Naive thymus-derived CD8-positive, alpha-beta T cell (primary cell): ENCODE results near the gene ADSS1. TPM values are rescaled to one million over a fixed set of nuclear protein-coding genes. Genes with fewer than 3 reads are reported as not detected.

Experiments used
- ATAC-seq, 2 donors: fragments of 150-1000 bp; cut with Tn5 transposase in 1 of 2; sonication (Bioruptor Pico), chemical (Tn5 transposase) in 1 of 2; 1 replicate in 1 of 2; 2 replicates in 1 of 2; pipeline ENCODE4 v1.10.0; 2021; ENCODE audit warnings: mild to moderate bottlenecking in 2 of 2, moderate library complexity in 2 of 2
- POLR2A ChIA-PET: fragments of 350-600 bp; sonication (Branson Sonifier 250); formaldehyde crosslinking; loops from one replicate; lab custom pipeline; 2021; ENCODE audit warnings: antibody characterized with exemption; lab: Charles Lee
- DNase-seq, 10 donors: peaks; one replicate each; pipeline versions ENCODE4 v3.0.0 to v3.0.0-alpha.2; 2020 to 2022
- H3K27ac Mint-ChIP-seq, 10 donors: one replicate each; pipeline ENCODE4 v1.8.0; 2020 to 2022; ENCODE audit warnings: mild to moderate bottlenecking in 10 of 10, mixed read lengths in 10 of 10, moderate library complexity in 4 of 10, inconsistent platforms in 1 of 10
- H3K27me3 Mint-ChIP-seq, 5 donors: one replicate each; pipeline ENCODE4 v1.8.0; 2021 to 2022; ENCODE audit warnings: mixed read lengths in 5 of 5
- H3K36me3 Mint-ChIP-seq, 3 donors: one replicate each; pipeline ENCODE4 v1.8.0; 2020 to 2022; ENCODE audit warnings: mixed read lengths in 3 of 3, mild to moderate bottlenecking in 2 of 3, inconsistent platforms in 1 of 3
- H3K4me1 Mint-ChIP-seq, 4 donors: one replicate each; pipeline ENCODE4 v1.8.0; 2021 to 2022; ENCODE audit warnings: mixed read lengths in 4 of 4
- H3K4me3 Mint-ChIP-seq, 10 donors: one replicate each; pipeline ENCODE4 v1.8.0; 2020 to 2022; ENCODE audit warnings: mild to moderate bottlenecking in 10 of 10, mixed read lengths in 10 of 10, moderate library complexity in 6 of 10, inconsistent platforms in 1 of 10
- H3K9me3 Mint-ChIP-seq, 9 donors: one replicate each; pipeline ENCODE4 v1.8.0; 2020 to 2022; ENCODE audit warnings: mixed read lengths in 9 of 9, mild to moderate bottlenecking in 3 of 9, inconsistent platforms in 1 of 9, moderate library complexity in 1 of 9
- polyA plus RNA-seq, 3 donors: library from polyadenylated mRNA; unstranded; fragments of 300-500 nt; fragmentation: Illumina TruSeq; gene quantifications; one replicate each; pipeline ENCODE4 v1.2.3, GENCODE V29; 2021
- total RNA-seq, 8 experiments: library from RNA in 2 of 8; stranded (reverse) in 2 of 8; gene quantifications; one replicate each; pipeline ENCODE4 v1.2.3 and lab custom pipeline; 2021 to 2026

ADSS1 gene
- total and polyA plus RNA-seq, 5 experiments from 2014 or later: 0.61 to 5.5 (median 3.1) TPM

DNA sequence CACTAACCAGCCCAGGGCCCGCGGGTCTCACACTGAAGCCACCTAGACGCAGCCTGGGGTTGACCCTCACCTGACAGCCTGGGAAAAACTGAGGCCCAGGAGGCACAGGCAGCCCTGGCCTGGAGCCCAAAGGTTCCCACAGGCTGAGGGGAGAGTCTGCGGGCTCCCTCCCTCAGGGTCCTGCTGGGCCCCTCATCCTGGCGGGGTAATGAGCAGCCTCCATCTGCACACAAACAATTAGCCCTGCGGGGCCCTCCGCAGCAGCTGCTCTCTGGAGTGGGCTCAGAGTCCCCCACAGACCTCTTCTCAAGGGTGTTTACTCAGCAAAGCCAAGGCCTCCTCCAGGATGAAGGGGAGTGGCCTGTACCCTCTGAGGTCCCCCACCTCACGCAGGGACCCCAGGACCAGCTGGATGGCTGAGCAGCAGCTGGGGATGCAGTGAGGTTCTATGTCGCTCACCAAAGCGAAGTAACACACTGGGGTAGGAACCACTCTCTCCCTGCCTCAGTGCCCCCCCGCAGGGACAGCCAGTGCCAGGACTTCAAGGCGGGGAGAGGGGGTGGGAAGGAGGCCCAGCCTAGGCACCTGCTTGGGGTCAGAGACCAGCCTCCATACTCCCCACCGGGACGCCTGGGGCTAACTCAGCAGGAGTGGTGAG, 64.3 kb downstream of the ADSS1 start:
- peak overlapping the region in 5 of 10 donors; percentile 18 to 50 (median 37) for H3K27ac Mint-ChIP-seq
- DNase-seq (peak in 1 of 10 donors; percentile 4), ATAC-seq (no peak)
- H3K9me3 Mint-ChIP-seq: no peaks in the 10 kb centered on the region
- H3K4me1 Mint-ChIP-seq: peaks cover 8 to 45% (median 41%) of the 10 kb centered on the region in 4 donors
- no peaks in the 10 kb centered on the region for H3K27me3 Mint-ChIP-seq
- H3K4me3 Mint-ChIP-seq: peak overlapping the region in 2 of 10 donors; percentile 47 to 49
- POLR2A ChIA-PET: interaction anchor here (1.4 kb wide), 1 partner anchor 12 kb away, joined by 6 read pairs; the partner anchor contains the start of gene ZBTB42
- H3K36me3 Mint-ChIP-seq: peaks cover 0 to 3% (median 0%) of the 10 kb centered on the region in 3 donors

DNA sequence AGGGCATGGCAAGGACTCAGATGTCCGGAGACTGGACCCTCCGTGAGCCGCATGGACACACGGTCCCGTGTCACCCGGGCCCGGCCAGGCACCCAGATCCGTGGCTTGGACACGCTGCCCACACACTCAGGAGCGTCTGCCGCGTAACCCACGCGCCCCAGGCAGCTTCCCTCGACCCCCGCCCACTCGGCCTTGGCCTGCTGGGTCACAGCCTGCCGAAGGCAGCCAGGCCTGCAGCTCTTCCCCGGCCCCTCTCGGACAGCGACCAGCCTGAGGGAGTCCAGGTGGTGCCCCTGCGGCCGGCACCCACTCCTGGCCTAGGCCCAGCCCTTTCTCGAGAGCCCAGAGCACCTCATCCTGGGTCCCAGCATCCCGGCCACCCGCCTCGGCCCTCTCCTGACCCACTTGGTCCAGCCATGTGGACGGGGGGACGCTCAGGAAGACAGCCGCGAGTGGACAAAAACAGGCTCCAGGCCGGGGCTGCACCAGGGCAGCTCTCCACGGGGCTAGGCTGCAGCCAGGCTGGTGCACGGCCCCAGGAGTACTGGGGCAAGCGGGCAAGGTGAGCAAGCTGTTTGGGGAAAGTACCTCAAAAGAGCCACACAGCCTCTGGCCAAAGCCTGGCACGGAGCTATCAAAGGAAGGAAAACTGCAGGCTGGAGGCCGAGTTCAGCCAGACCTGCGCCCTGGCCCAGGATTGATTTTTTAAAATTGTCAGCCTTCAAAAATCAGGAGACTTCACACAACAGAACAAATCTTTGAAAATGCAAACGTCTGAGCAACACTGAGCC, 65.0 kb downstream of the ADSS1 start:
- H3K36me3 Mint-ChIP-seq: peaks cover 0 to 3% (median 0%) of the 10 kb centered on the region in 3 donors
- H3K27ac Mint-ChIP-seq: peak overlapping the region in 2 of 10 donors; percentile 41 to 59
- no peaks in the 10 kb centered on the region for H3K9me3 Mint-ChIP-seq
- POLR2A ChIA-PET: no interaction called here
- peaks cover 13 to 53% (median 49%) of the 10 kb centered on the region in 4 donors for H3K4me1 Mint-ChIP-seq
- ATAC-seq: no peak
- H3K4me3 Mint-ChIP-seq: peak overlapping the region in 1 of 10 donors; percentile 34
- no peaks in the 10 kb centered on the region for H3K27me3 Mint-ChIP-seq
- peak in 1 of 10 donors; percentile 4 for DNase-seq

DNA sequence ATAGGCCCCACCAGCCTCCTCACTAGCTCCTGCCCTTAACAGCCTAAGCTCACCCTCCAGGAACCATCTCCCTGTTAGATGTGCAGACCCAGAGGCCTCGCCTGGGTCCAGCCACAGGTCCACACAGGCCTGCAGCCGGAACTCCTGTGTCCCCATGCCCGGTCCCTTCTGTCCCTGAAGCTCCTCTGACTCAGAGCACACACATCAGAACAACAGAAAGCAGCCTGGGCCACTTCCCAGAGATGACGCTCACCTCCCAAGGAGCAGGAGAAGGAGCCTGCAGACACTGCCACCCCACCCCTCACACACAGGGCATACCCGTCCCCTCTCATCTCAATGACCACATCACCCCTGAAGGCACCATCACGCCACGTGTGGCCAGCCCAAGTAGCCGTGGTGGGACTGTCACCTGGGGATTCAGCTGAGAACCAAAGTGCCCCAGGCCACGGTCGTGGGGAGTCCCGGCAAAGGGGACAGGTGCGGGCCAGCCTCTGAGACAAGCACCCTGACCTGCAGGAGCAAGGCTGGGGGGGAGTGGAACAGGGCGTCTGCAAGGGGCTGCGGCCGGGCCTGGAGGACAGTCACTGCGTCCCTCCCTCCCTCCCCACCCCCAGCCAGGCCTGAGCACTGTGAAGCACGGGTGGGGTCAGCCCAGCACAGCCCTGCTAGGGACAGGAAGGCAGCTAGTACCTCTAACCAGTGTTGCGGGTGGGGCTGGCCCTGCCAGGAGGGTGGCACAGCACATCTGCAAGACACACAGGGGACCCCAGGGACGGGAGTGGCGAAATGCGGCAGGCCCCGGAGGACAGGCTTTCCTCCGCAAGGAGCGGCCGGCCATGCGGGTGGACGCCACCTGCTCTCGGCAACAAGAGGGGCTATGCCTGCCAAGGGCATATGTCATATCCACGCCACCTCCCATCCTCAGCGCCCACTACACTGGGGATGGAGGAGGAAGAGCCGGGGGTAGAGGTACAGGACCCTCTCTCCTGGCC, 66.0 kb downstream of the ADSS1 start:
- POLR2A ChIA-PET: no interaction called here
- peaks cover 0 to 3% (median 0%) of the 10 kb centered on the region in 3 donors for H3K36me3 Mint-ChIP-seq
- peaks cover 16 to 59% (median 55%) of the 10 kb centered on the region in 4 donors for H3K4me1 Mint-ChIP-seq
- ATAC-seq (no peak), DNase-seq (no peak)
- H3K9me3 Mint-ChIP-seq: no peaks in the 10 kb centered on the region
- no peaks in the 10 kb centered on the region for H3K27me3 Mint-ChIP-seq
- peak overlapping the region in 2 of 10 donors; percentile 41 to 59 for H3K27ac Mint-ChIP-seq
- no peak overlapping the region for H3K4me3 Mint-ChIP-seq

DNA sequence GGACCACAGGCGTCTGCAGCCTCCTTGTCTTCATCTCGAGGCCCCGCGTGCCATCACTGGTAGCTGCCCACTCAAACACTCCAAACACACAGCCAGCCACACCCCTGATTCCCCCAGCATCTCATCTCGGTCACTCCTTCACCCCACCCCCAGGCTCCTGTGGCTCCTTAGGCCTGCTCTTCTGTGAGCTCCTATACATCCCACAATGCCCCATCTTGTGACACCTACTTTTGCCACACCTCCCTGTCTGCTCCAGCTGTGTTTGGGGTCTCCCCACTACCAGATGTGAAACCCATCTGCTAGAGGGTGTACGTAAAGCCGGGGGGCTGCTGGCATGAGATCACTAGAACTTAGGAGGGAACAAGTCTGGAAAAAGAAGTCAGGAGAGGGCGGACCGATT, 67.4 kb downstream of the ADSS1 start:
- Mint-ChIP-seq H3K9me3 (no peaks in the 10 kb centered on the region), H3K36me3 (peaks cover 0 to 3% (median 0%) of the 10 kb centered on the region in 3 donors), H3K4me3 (peak overlapping the region in 3 of 10 donors; percentile 27 to 59 (median 50)), H3K27me3 (no peaks in the 10 kb centered on the region), H3K27ac (peak overlapping the region in 3 of 10 donors; percentile 8 to 63 (median 43)), H3K4me1 (peaks cover 17 to 55% (median 50%) of the 10 kb centered on the region in 4 donors)
- POLR2A ChIA-PET: interaction anchor here (0.6 to 1.2 kb wide), 2 partner anchors 9 to 16 kb away, joined by 3 read pairs; partner anchors contain the start of gene ZBTB42
- DNase-seq: no peak
- no peak for ATAC-seq

DNA sequence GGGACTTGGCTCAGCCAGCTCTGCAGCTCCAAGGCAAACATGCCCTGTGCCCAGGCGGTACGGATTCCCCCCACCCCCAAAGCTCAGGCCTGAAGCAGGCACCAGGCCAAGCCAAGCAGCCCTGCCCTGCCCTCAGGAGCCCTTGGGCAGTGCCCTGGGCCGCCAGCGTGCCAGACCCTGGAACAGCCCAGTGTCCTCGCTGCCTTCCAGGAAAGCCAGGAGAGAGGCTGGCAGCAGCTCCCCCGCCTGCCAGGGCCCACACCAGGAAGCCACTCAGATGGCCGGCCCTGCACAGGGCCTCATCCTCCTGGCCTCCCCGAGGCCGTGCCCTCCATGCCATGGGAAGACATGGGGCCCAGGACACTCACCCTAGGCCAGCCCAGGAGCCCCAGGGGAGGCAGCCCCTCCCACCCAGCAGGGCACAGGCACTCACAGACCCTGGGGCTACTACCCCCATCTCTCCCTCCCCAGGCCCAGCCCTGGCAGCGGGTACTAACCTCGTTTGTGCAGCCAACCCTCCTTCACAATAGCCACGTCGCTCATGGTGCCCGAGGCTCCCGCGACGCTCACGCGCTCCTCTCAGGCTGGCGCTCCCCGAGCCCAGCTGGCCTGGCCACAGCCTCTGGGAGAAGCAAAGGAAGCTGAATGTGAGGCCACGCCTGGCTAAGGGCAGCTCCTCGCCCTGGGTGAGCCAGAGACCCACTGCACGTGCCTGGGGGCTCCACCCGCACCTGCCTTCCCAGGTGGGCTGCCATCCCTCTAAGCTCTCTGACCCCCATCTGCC, 68.3 kb downstream of the ADSS1 start:
- Mint-ChIP-seq H3K27ac (peak overlapping the region in 1 of 10 donors; percentile 92), H3K9me3 (no peaks in the 10 kb centered on the region), H3K4me3 (peak overlapping the region in 2 of 10 donors; percentile 41 to 83), H3K4me1 (peaks cover 15 to 56% (median 52%) of the 10 kb centered on the region in 4 donors), H3K36me3 (peaks cover 0 to 3% (median 0%) of the 10 kb centered on the region in 3 donors), H3K27me3 (no peaks in the 10 kb centered on the region)
- DNase-seq (no peak), ATAC-seq (no peak)
- POLR2A ChIA-PET: interaction anchor here (0.6 to 1.2 kb wide), 2 partner anchors 8 to 17 kb away, joined by 3 read pairs; partner anchors contain the start of gene ZBTB42

DNA sequence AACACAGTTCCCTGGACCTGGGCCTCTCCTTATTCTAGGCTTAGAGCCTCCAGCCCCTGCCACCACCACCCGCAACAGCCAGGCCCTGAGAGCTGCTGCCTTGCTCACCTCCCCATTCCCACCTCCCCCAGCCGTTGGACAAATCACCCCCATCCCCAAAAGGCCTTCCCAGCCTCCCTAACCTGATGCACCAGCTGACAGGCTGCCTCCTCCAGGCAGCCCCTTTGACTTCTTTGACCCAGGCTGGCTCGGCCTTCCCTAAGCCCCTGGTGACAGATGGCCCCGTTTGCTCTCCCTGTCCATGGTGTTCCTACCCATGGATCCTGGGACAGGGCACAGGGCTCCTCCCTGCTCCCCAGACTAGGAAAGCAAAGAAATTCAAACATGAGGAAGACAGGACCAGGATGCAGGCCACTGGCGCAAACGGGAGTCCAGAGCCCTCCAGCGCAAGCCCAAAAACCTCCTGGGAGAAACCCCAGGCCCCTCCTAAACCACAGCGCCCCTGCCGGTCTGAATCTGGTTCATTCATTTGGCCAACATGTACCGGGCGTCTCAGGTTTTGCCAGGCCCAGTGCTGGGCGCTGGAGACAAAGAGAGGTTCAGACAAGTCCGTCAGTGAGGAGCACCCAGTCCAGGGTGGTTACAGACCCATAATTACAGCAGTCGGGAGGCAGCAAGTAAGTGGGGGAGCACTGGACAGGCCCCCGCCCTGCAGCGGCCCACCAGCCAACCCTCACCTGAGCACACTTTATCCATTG, 69.1 kb downstream of the ADSS1 start:
- POLR2A ChIA-PET: interaction anchor here (1.7 kb wide), 1 partner anchor 33 kb away, joined by 7 read pairs; no protein-coding TSS in a partner anchor
- H3K27ac Mint-ChIP-seq: peak overlapping the region in 5 of 10 donors; percentile 10 to 92 (median 86)
- no peaks in the 10 kb centered on the region for H3K9me3 Mint-ChIP-seq
- peaks cover 0 to 3% (median 0%) of the 10 kb centered on the region in 3 donors for H3K36me3 Mint-ChIP-seq
- ATAC-seq (no peak), DNase-seq (no peak)
- H3K4me1 Mint-ChIP-seq: peaks cover 14 to 55% (median 48%) of the 10 kb centered on the region in 4 donors
- H3K27me3 Mint-ChIP-seq: no peaks in the 10 kb centered on the region
- H3K4me3 Mint-ChIP-seq: peak overlapping the region; percentile 76 to 93 (median 89)

DNA sequence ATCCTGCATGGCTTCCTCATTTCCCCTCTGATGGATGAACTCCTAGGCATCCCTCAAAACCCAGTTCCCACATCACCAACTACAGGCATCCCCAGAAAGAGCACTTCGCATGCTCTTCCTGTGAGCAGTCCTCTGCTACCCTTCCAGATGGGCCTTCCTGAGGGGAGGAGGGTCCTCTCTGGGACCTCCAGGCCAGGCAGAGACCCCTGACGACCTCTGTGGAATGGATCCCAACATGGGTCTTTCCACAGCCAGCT, 69.6 kb downstream of the ADSS1 start:
- ATAC-seq (no peak), DNase-seq (no peak)
- H3K4me1 Mint-ChIP-seq: peaks cover 14 to 53% (median 46%) of the 10 kb centered on the region in 4 donors
- no peaks in the 10 kb centered on the region for H3K9me3 Mint-ChIP-seq
- POLR2A ChIA-PET: interaction anchor here (1.7 kb wide), 1 partner anchor 32 kb away, joined by 7 read pairs; no protein-coding TSS in a partner anchor
- peaks cover 0 to 3% (median 0%) of the 10 kb centered on the region in 3 donors for H3K36me3 Mint-ChIP-seq
- peak overlapping the region in 9 of 10 donors; percentile 10 to 92 (median 84) for H3K27ac Mint-ChIP-seq
- peak overlapping the region; percentile 76 to 93 (median 89) for H3K4me3 Mint-ChIP-seq
- H3K27me3 Mint-ChIP-seq: no peaks in the 10 kb centered on the region

DNA sequence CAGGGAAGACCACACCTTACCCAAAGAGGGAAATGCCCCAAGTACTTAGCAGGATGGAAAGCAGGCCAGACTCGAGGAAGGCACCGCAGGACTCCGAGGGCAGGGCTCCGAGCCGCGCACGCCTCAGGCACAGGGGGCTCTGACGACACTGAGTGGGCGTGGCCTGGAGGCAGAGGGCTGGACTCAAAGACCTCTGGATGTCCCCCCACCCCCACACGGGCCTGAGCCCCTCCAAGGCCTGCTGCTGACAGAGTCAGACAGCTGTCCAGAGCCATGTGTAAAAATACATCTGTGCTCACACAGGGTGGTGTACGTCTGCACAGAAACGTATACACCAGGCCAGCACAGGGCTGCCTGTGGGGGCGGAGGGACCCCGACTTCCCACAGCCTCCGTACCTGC, 70.1 kb downstream of the ADSS1 start:
- Mint-ChIP-seq H3K27me3 (no peaks in the 10 kb centered on the region), H3K36me3 (peaks cover 0 to 3% (median 0%) of the 10 kb centered on the region in 3 donors), H3K4me1 (peaks cover 14 to 58% (median 50%) of the 10 kb centered on the region in 4 donors), H3K9me3 (no peaks in the 10 kb centered on the region), H3K4me3 (peak overlapping the region; percentile 76 to 93 (median 89)), H3K27ac (peak overlapping the region; percentile 77 to 92 (median 87))
- POLR2A ChIA-PET: interaction anchor here (0.9 to 1.7 kb wide), 4 partner anchors 9 to 41 kb away, joined by 3 to 7 read pairs (median 5); partner anchors contain the start of gene SIVA1
- ATAC-seq (peak; percentile 26 to 43), DNase-seq (peak in 7 of 10 donors; percentile 13 to 47 (median 38))

DNA sequence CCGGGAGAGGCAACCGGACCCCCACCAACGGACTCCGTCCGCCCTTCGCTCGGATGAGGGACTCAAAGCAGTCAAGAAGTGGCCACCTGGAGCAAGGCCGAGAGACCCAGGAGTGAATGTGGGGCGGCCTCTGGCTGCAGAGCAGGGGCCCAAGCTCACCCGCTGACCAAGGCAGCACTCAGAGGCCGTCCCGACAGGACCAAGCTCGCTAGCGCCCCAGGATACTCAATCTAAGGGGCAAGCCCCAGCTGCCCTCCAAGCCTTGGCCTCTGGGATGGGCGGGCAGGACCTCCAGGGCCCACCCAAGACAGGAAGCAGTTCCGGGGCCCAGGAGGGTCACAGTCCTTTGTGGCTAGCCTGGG, 70.6 kb downstream of the ADSS1 start:
- peaks cover 18 to 59% (median 54%) of the 10 kb centered on the region in 4 donors for H3K4me1 Mint-ChIP-seq
- ATAC-seq: peak in 1 of 2 donors; percentile 1

DNA sequence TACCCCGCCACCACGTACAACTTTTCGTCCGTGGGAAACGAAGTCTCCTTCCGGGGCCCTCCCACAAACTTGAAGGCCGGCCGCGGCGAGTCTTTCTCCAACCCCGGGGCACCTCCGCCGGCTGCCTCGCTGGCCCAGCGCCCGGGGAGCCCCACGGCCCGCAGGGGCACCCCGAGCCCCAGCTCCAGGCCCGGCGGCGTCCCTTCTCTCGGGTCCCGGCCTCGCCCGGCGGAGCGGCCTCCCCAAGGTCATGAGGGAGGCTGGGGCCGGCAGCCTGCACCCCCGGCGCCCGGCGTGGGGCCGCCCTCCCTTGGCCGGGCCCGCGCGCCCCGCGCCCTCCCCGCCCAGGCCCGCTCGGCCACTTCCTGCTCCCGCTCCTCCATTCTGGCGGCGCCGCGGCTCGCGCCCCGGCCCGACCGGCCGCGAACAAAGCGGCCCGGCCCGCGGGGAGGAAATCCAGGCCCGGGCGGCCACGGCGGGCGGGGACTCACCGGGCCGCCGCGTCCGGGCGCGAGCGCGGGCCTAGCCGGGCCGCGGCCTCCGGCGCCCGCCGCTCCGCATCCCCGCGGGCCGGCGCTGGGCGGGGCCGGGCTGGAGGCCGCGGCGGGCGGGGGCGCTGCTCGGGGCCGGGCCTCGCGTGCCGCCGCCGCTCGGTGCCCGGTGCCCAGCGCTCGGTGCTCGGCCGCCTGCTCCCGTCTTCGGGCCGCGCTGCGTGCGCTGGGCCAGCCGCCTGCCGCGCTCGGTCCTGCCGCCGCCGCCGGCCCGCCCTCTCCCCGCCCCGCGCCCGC, 71.2 kb downstream of the ADSS1 start, which contains the start of gene AKT1:
Gene AKT1 (minus strand): TSS at position 756 of the 788 bp plus-strand sequence. CDS start 3,105 bp downstream, outside the sequence.
- Mint-ChIP-seq H3K4me1 (peaks cover 19 to 58% (median 55%) of the 10 kb centered on the region in 4 donors), H3K27me3 (no peaks in the 10 kb centered on the region), H3K27ac (peak within 1 kb of the TSS; percentile 81 to 93 (median 90)), H3K4me3 (peak within 1 kb of the TSS; percentile 76 to 93 (median 89)), H3K36me3 (peaks cover 0 to 3% (median 0%) of the 10 kb centered on the region in 3 donors), H3K9me3 (no peaks in the 10 kb centered on the region)
- DNase-seq (peak in 2 of 10 donors; percentile 36 to 40), ATAC-seq (peak; percentile 19 to 41)
- POLR2A ChIA-PET: interaction anchor here (0.9 to 1.7 kb wide), 4 partner anchors 8 to 42 kb away, joined by 3 to 7 read pairs (median 5); partner anchors contain the start of gene SIVA1

More for the DNA sequence above, 70.6 kb downstream of the ADSS1 start:
- Mint-ChIP-seq H3K36me3 (peaks cover 0 to 3% (median 0%) of the 10 kb centered on the region in 3 donors), H3K9me3 (no peaks in the 10 kb centered on the region), H3K27me3 (no peaks in the 10 kb centered on the region), H3K27ac (peak overlapping the region; percentile 77 to 92 (median 87)), H3K4me3 (peak overlapping the region; percentile 76 to 93 (median 89))
- DNase-seq: no peak
- POLR2A ChIA-PET: interaction anchor here (0.9 to 1.7 kb wide), 4 partner anchors 8 to 41 kb away, joined by 3 to 7 read pairs (median 5); partner anchors contain the start of gene SIVA1
